ENCODE data around the gene CCRL2.
"Not testable (repeated sequence)": the region's sequence is repeated elsewhere in the genome, so short reads cannot be mapped to it uniquely, and the experiment has no call there.

The CCRL2 gene

GRCh38 chr3:46405301-46406019 is 1.6 kb upstream of the CCRL2 start:
- DNase-seq: no peak

GRCh38 chr3:46406443-46406787 is 644 bp upstream of the CCRL2 start:
- no peak for DNase-seq

GRCh38 chr3:46407970-46408369 is 911 bp downstream of the CCRL2 start:
- DNase-seq: no peak

- DNase-seq: no peak
Observed at GRCh38 chr3:46408853-46409252, 1.8 kb downstream of the CCRL2 start.

GRCh38 chr3:46409739-46410489 is 2.9 kb downstream of the CCRL2 start:
- no peak for DNase-seq

- no peak for DNase-seq
Observed at GRCh38 chr3:46410669-46411068, 3.6 kb downstream of the CCRL2 start.

- no peak for DNase-seq
Observed at GRCh38 chr3:46411271-46411670, 4.2 kb downstream of the CCRL2 start.

- no peak for DNase-seq
Observed at GRCh38 chr3:46412786-46413298, 5.8 kb downstream of the CCRL2 start.

GRCh38 chr3:46413951-46414350 is 6.9 kb downstream of the CCRL2 start:
- DNase-seq: no peak

- DNase-seq: no peak
Observed at GRCh38 chr3:46414739-46415138, 7.7 kb downstream of the CCRL2 start.

GRCh38 chr3:46416125-46416810 is 9.2 kb downstream of the CCRL2 start:
- peak; percentile 94 for DNase-seq

GRCh38 chr3:46416811-46417510 is 9.9 kb downstream of the CCRL2 start:
- DNase-seq: peak; percentile 85

GRCh38 chr3:46417841-46418611 is 11.0 kb downstream of the CCRL2 start:
- peak; percentile 41 for DNase-seq

GRCh38 chr3:46419816-46420215 is 12.8 kb downstream of the CCRL2 start:
- no peak for DNase-seq

GRCh38 chr3:46420931-46421330 is 13.9 kb downstream of the CCRL2 start:
- no peak for DNase-seq

GRCh38 chr3:46422617-46423016 is 15.6 kb downstream of the CCRL2 start:
- DNase-seq: peak; percentile 74

GRCh38 chr3:46423588-46423987 is 16.5 kb downstream of the CCRL2 start:
- peak; percentile 97 for DNase-seq

GRCh38 chr3:46426476-46426875 is 19.4 kb downstream of the CCRL2 start:
- not testable (repeated sequence) for DNase-seq

- DNase-seq: not testable (repeated sequence)
Observed at GRCh38 chr3:46427404-46427803, 20.3 kb downstream of the CCRL2 start.

- no peak for DNase-seq
Observed at GRCh38 chr3:46427916-46428833, 21.1 kb downstream of the CCRL2 start.

- DNase-seq: no peak
Observed at GRCh38 chr3:46429250-46429649, 22.2 kb downstream of the CCRL2 start.

Measured in RPMI8226 (cell line).